HepG2 (cell line): ENCODE measurements around the gene ZG16B. TPM values are rescaled to one million over a fixed set of nuclear protein-coding genes. Genes with fewer than 3 reads are reported as not detected.

ENCODE experiments used
- ATF3 ChIP-seq: sonication (generic); formaldehyde crosslinking; IDR thresholded peaks from 2 replicates; pipeline ENCODE4 v1.4.0; 2020; ENCODE audit warnings: missing genetic modification reagents
- ELF1 ChIP-seq: sonication (generic); formaldehyde crosslinking; IDR thresholded peaks from 2 replicates; pipeline ENCODE4 v1.4.0; 2020; ENCODE audit warnings: missing genetic modification reagents
- ELF3 ChIP-seq: IDR thresholded peaks from 2 replicates; pipeline ENCODE4 v1.6.1; 2016; ENCODE audit warnings: missing genetic modification reagents, missing compliant biosample characterization
- EP300 ChIP-seq, 3 experiments: sonication (generic) in 1 of 3; formaldehyde crosslinking in 1 of 3; IDR thresholded peaks; 2 replicates each; pipeline versions ENCODE4 v1.5.1 to v1.6.1; 2011 to 2020; ENCODE audit warnings: low read depth in 2 of 3, low read length in 2 of 3, borderline replicate concordance in 1 of 3, improper control_type of control experiment in 1 of 3, mild to moderate bottlenecking in 1 of 3, missing genetic modification reagents in 1 of 3, moderate library complexity in 1 of 3
- GABPB1 ChIP-seq: IDR thresholded peaks from 2 replicates; pipeline ENCODE4 v1.6.1; 2016; ENCODE audit warnings: mild to moderate bottlenecking, missing genetic modification reagents, moderate library complexity, missing compliant biosample characterization
- JUN ChIP-seq: sonication (generic); formaldehyde crosslinking; IDR thresholded peaks from 2 replicates; pipeline ENCODE4 v1.4.0; 2020; ENCODE audit warnings: mild to moderate bottlenecking, missing genetic modification reagents
- KDM5B ChIP-seq: sonication (generic); formaldehyde crosslinking; IDR thresholded peaks from 2 replicates; pipeline ENCODE4 v1.4.0; 2020; ENCODE audit warnings: missing genetic modification reagents, mild to moderate bottlenecking, borderline replicate concordance
- MAZ ChIP-seq, 2 experiments: sonication (generic) in 1 of 2; formaldehyde crosslinking in 1 of 2; IDR thresholded peaks; 2 replicates each; pipeline versions ENCODE4 v1.5.0 to v1.6.1; 2012 to 2020; ENCODE audit warnings: low read depth in 2 of 2, mild to moderate bottlenecking in 2 of 2, borderline replicate concordance in 1 of 2, improper control_type of control experiment in 1 of 2, low read length in 1 of 2, missing genetic modification reagents in 1 of 2, moderate library complexity in 1 of 2
- MLLT10 ChIP-seq: sonication (generic); formaldehyde crosslinking; IDR thresholded peaks from 2 replicates; pipeline ENCODE4 v1.4.0; 2020; ENCODE audit warnings: missing genetic modification reagents
- MXD4 ChIP-seq: IDR thresholded peaks from 2 replicates; pipeline ENCODE4 v1.6.1; 2016; ENCODE audit warnings: mild to moderate bottlenecking, missing biosample characterization, missing genetic modification reagents
- MYNN ChIP-seq: sonication (generic); formaldehyde crosslinking; IDR thresholded peaks from 2 replicates; pipeline ENCODE4 v1.4.0; 2020; ENCODE audit warnings: mild to moderate bottlenecking, low read depth, missing genetic modification reagents
- PHF8 ChIP-seq: sonication (generic); formaldehyde crosslinking; IDR thresholded peaks from 2 replicates; pipeline ENCODE4 v1.5.0; 2020; ENCODE audit warnings: missing genetic modification reagents
- RARA ChIP-seq: IDR thresholded peaks from 2 replicates; pipeline ENCODE4 v1.6.1; 2016; ENCODE audit warnings: missing genetic modification reagents, missing compliant biosample characterization
- RBFOX2 ChIP-seq: fragments of 200-400 bp; formaldehyde crosslinking; IDR thresholded peaks from 2 replicates; pipeline ENCODE4 v1.6.1; 2017; ENCODE audit warnings: low read depth, mild to moderate bottlenecking, low read length
- RXRA ChIP-seq: sonication (generic); formaldehyde crosslinking; IDR thresholded peaks from 2 replicates; pipeline ENCODE4 v1.5.1; 2020; ENCODE audit warnings: missing genetic modification reagents
- SALL1 ChIP-seq: sonication (generic); formaldehyde crosslinking; IDR thresholded peaks from 2 replicates; pipeline ENCODE4 v1.8.0; 2022; ENCODE audit warnings: mild to moderate bottlenecking, missing genetic modification reagents
- SAP130 ChIP-seq: IDR thresholded peaks from 2 replicates; pipeline ENCODE4 v1.6.1; 2016; ENCODE audit warnings: low read depth
- SNAPC2 ChIP-seq: sonication (generic); formaldehyde crosslinking; IDR thresholded peaks from 2 replicates; pipeline ENCODE4 v1.8.1; 2022; ENCODE audit warnings: mild to moderate bottlenecking, missing genetic modification reagents
- SOX13 ChIP-seq, 3 experiments: fragments of 450-650 bp in 1 of 3; sonication (generic) in 1 of 3; formaldehyde crosslinking in 1 of 3; IDR thresholded peaks in 2 of 3; conservative IDR thresholded peaks in 1 of 3; 2 replicates each; pipeline versions ENCODE4 v1.5.0 to v1.6.1; 2016 to 2020; ENCODE audit warnings: antibody characterized with exemption in 1 of 3, mild to moderate bottlenecking in 1 of 3, missing compliant biosample characterization in 1 of 3, missing genetic modification reagents in 1 of 3, moderate library complexity in 1 of 3
- SOX6 ChIP-seq, 2 experiments: fragments of 450-650 bp in 1 of 2; sonication (generic) in 1 of 2; formaldehyde crosslinking in 1 of 2; IDR thresholded peaks; 2 replicates each; pipeline versions ENCODE4 v1.4.0 to v1.6.1; 2017 to 2020; ENCODE audit warnings: antibody characterized with exemption in 1 of 2, mild to moderate bottlenecking in 1 of 2, missing genetic modification reagents in 1 of 2
- SRF ChIP-seq: IDR thresholded peaks from 2 replicates; pipeline ENCODE4 v1.6.1; 2011; ENCODE audit warnings: mild to moderate bottlenecking, low read depth, low read length, moderate library complexity
- THAP11 ChIP-seq: IDR thresholded peaks from 2 replicates; pipeline ENCODE4 v1.6.1; 2016; ENCODE audit warnings: missing biosample characterization, missing genetic modification reagents
- ZBTB38 ChIP-seq: sonication (generic); formaldehyde crosslinking; IDR thresholded peaks from 2 replicates; pipeline ENCODE4 v1.5.1; 2020; ENCODE audit warnings: mild to moderate bottlenecking, missing genetic modification reagents
- ZFX ChIP-seq: sonication (generic); formaldehyde crosslinking; IDR thresholded peaks from 2 replicates; pipeline ENCODE4 v1.4.0; 2020; ENCODE audit warnings: mild to moderate bottlenecking, low read depth, missing genetic modification reagents, moderate library complexity
- ZNF143 ChIP-seq: sonication (generic); formaldehyde crosslinking; IDR thresholded peaks from 2 replicates; pipeline ENCODE4 v1.4.0; 2020; ENCODE audit warnings: missing genetic modification reagents
- ZNF484 ChIP-seq: sonication (generic); formaldehyde crosslinking; IDR thresholded peaks from 2 replicates; pipeline ENCODE4 v1.5.1; 2020; ENCODE audit warnings: mild to moderate bottlenecking, low read depth, missing genetic modification reagents, borderline replicate concordance
- ZNF572 ChIP-seq: sonication (generic); formaldehyde crosslinking; IDR thresholded peaks from 2 replicates; pipeline ENCODE4 v1.5.1; 2020; ENCODE audit warnings: mild to moderate bottlenecking, missing genetic modification reagents
- ZNF784 ChIP-seq: sonication (generic); formaldehyde crosslinking; IDR thresholded peaks from 2 replicates; pipeline ENCODE4 v1.5.1; 2020; ENCODE audit warnings: missing genetic modification reagents, mild to moderate bottlenecking, borderline replicate concordance
- polyA plus RNA-seq, 8 experiments: library from polyadenylated mRNA; depleted of rRNA in 3 of 8; stranded (reverse) in 7 of 8; unstranded in 1 of 8; fragments of >200 nt; fragmentation: Illumina TruSeq in 4 of 8; extraction: Trizol in 4 of 8; gene quantifications; 2 replicates each; pipeline versions ENCODE4 v1.2.1 to v1.2.3, GENCODE V29; 2011 to 2016; ENCODE audit warnings: low read depth in 4 of 8, missing spikeins in 1 of 8, mixed read lengths in 1 of 8; ENCODE audit not compliant: insufficient read depth in 1 of 8
- total RNA-seq, 5 experiments: library from RNA; depleted of rRNA; stranded (reverse); fragments of >200 nt; fragmentation: Illumina TruSeq; extraction: Trizol; gene quantifications; 2 replicates each; pipeline ENCODE4 v1.2.3, GENCODE V29; 2016; ENCODE audit warnings: low read depth in 1 of 5

Gene ZG16B
- total and polyA plus RNA-seq, 2 of the 13 experiments (the other 11 are each of a cell fraction or from before 2014, with no cell fraction given): 1.5 to 11.3 TPM

GRCh38 chr16:2835638-2836493 lies 5.8 kb downstream of the ZG16B start (continued):
- TF ChIP-seq MAZ (IDR thresholded peaks at IDR 0.05; ENCODE audit: borderline replicate concordance, low read depth, low read length): no peak
- TF ChIP-seq MAZ (CRISPR knock-in tag; IDR thresholded peaks at IDR 0.05; ENCODE audit: low read depth): no peak
- TF ChIP-seq KDM5B (CRISPR knock-in tag): 0 out of 2 replicates have a peak, but pooled peaks have one; percentile 41
- TF ChIP-seq SNAPC2 (CRISPR knock-in tag): 0 out of 2 replicates have a peak, but pooled peaks have one; percentile 42
- TF ChIP-seq ZNF572: 0 out of 2 replicates have a peak, but pooled peaks have one; percentile 34
- 0 out of 2 replicates have a peak, but pooled peaks have one; percentile 51 for TF ChIP-seq RXRA (CRISPR knock-in tag)
- 0 out of 2 replicates have a peak, but pooled peaks have one; percentile 20 for TF ChIP-seq ZBTB38 (CRISPR knock-in tag)
- TF ChIP-seq SALL1 (CRISPR knock-in tag): peak; percentile 21; the same call in 1 of the 2 replicates
- no peak for TF ChIP-seq SOX6 (IDR thresholded peaks at IDR 0.05)
- 0 out of 2 replicates have a peak, but pooled peaks have one; percentile 23 for TF ChIP-seq SOX6 (CRISPR knock-in tag; IDR thresholded peaks at IDR 0.05)
- peak; percentile 30; the same call in 1 of the 2 replicates for TF ChIP-seq GABPB1
- 0 out of 2 replicates have a peak, but pooled peaks have one; percentile 18 for TF ChIP-seq ZNF143 (CRISPR knock-in tag)
- peak; percentile 27; the same call in 1 of the 2 replicates for TF ChIP-seq THAP11 (CRISPR knock-in tag)
- peak; percentile 39; the same call in 1 of the 2 replicates for TF ChIP-seq JUN (CRISPR knock-in tag)
- peak; percentile 50; the same call in 1 of the 2 replicates for TF ChIP-seq ELF1 (CRISPR knock-in tag)
- peak; percentile 63 for TF ChIP-seq SAP130 (CRISPR knock-in tag)
- TF ChIP-seq MXD4: 0 out of 2 replicates have a peak, but pooled peaks have one; percentile 23
- TF ChIP-seq ATF3: 0 out of 2 replicates have a peak, but pooled peaks have one; percentile 28
- peak; percentile 36; the same call in 1 of the 2 replicates for TF ChIP-seq ZFX
- no peak for TF ChIP-seq SOX13 (IDR thresholded peaks at IDR 0.05)
- TF ChIP-seq SOX13 (CRISPR knock-in tag; conservative IDR thresholded peaks at IDR 0.05 in 1 of 2, IDR thresholded peaks at IDR 0.05 in 1 of 2): 0 out of 4 replicates have a peak, but pooled peaks of 1 of the 2 experiments have one; percentile 10
- no peak for TF ChIP-seq MLLT10
- TF ChIP-seq RARA: 0 out of 2 replicates have a peak, but pooled peaks have one; percentile 13
- TF ChIP-seq PHF8: 0 out of 2 replicates have a peak, but pooled peaks have one; percentile 12
- TF ChIP-seq RBFOX2: no peak
- TF ChIP-seq ZNF784: no peak
- peak; percentile 95 for TF ChIP-seq ELF3 (CRISPR knock-in tag)
- TF ChIP-seq EP300 (IDR thresholded peaks at IDR 0.05; ENCODE audit: low read depth in 2 of 2, low read length in 2 of 2): no peak
- TF ChIP-seq EP300 (CRISPR knock-in tag; IDR thresholded peaks at IDR 0.05; ENCODE audit: borderline replicate concordance): 0 out of 2 replicates have a peak, but pooled peaks have one; percentile 34
- TF ChIP-seq ZNF484 (CRISPR knock-in tag): no peak
- TF ChIP-seq MYNN (CRISPR knock-in tag): 0 out of 2 replicates have a peak, but pooled peaks have one; percentile 54
- TF ChIP-seq SRF: no peak
